Thoracic aorta (tissue), 2 donors: ENCODE data around the gene ZNF784. TPM values are rescaled to one million over a fixed set of nuclear protein-coding genes. Genes with fewer than 3 reads are reported as not detected.

Experiments
- ATAC-seq: fragments of 150-250 bp; one replicate; pipeline ENCODE4 v1.8.0; 2017; ENCODE audit warnings: low read depth; ENCODE audit not compliant: insufficient number of reproducible peaks, low FRiP score
- DNase-seq: peaks from one replicate; pipeline ENCODE4 v3.0.0-alpha.2; 2020; ENCODE audit warnings: low spot score
- H3K27ac ChIP-seq, 2 donors: fragments of 200-600 bp; sonication (generic); 1 replicate in 1 of 2; 2 replicates in 1 of 2; pipeline ENCODE4 v1.5.1; 2016; ENCODE audit warnings: mild to moderate bottlenecking in 2 of 2, moderate library complexity in 2 of 2
- H3K27me3 ChIP-seq: fragments of 200-600 bp; sonication (generic); replicated peaks from 2 replicates; pipeline ENCODE4 v1.6.0; 2016; ENCODE audit warnings: mild to moderate bottlenecking; ENCODE audit not compliant: insufficient read depth
- H3K36me3 ChIP-seq: fragments of 200-600 bp; sonication (generic); one replicate; pipeline ENCODE4 v1.5.1; 2016
- H3K4me1 ChIP-seq, 2 donors: fragments of 200-600 bp; sonication (generic); 1 replicate in 1 of 2; 2 replicates in 1 of 2; pipeline versions ENCODE4 v1.5.1 to v1.6.0; 2016; ENCODE audit warnings: low read depth in 2 of 2, mild to moderate bottlenecking in 1 of 2; ENCODE audit not compliant: control insufficient read depth in 1 of 2
- H3K4me3 ChIP-seq: fragments of 200-600 bp; sonication (generic); 2 replicates; pipeline ENCODE4 v1.5.1; 2016; ENCODE audit warnings: mild to moderate bottlenecking
- H3K9me3 ChIP-seq: fragments of 200-600 bp; sonication (generic); 2 replicates; pipeline ENCODE4 v1.5.1; 2016
- total RNA-seq, 2 donors: library from RNA; depleted of rRNA; stranded (reverse); fragments of >200 nt; gene quantifications; one replicate each; pipeline versions ENCODE4 v1.1.0 to v1.2.3, GENCODE V29; 2016
- TF ChIP-seq, protein P1 (sequence below): fragments of 200-600 bp; sonication (generic); IDR thresholded peaks from one replicate; pipeline ENCODE4 v1.5.1; 2019; ENCODE audit warnings: antibody characterized with exemption

Gene ZNF784
- total RNA-seq, 2 donors from 2014 or later, result 8.5 to 13.0 TPM

DNA sequence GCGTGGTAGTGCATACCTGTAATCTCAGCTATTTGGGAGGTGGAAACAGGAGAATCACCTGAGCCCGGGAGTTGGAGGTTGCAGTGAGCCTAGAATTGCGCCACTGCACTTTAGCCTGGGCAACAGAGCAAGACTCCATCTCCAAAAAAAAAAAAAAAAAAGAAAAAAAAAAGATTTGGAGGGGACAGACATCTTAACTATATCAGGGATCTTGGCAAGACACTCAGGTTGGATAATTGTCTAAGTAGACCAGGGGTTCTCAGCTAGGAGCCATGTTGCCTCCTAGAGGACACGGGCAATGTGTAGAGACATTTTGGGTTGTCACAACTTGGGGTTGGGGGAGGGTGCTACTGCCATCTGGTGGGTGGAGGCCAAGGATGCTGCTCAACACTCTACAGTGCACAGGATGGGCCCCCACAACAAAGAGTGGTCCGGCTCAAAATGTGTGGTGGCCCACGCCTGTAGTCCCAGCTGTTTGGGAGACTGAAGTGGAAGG lies 14.5 kb upstream of the ZNF784 start:
- TF ChIP-seq, protein P1, sequence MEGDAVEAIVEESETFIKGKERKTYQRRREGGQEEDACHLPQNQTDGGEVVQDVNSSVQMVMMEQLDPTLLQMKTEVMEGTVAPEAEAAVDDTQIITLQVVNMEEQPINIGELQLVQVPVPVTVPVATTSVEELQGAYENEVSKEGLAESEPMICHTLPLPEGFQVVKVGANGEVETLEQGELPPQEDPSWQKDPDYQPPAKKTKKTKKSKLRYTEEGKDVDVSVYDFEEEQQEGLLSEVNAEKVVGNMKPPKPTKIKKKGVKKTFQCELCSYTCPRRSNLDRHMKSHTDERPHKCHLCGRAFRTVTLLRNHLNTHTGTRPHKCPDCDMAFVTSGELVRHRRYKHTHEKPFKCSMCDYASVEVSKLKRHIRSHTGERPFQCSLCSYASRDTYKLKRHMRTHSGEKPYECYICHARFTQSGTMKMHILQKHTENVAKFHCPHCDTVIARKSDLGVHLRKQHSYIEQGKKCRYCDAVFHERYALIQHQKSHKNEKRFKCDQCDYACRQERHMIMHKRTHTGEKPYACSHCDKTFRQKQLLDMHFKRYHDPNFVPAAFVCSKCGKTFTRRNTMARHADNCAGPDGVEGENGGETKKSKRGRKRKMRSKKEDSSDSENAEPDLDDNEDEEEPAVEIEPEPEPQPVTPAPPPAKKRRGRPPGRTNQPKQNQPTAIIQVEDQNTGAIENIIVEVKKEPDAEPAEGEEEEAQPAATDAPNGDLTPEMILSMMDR, result peak; percentile 11
- no peak for ATAC-seq
- Histone ChIP-seq H3K27me3 (no peaks in the 10 kb centered on the region), H3K4me3 (no peak overlapping the region), H3K4me1 (peaks cover 60 to 65% of the 10 kb centered on the region in 2 donors), H3K9me3 (no peaks in the 10 kb centered on the region), H3K36me3 (peaks cover 4% of the 10 kb centered on the region), H3K27ac (no peak overlapping the region)
- no peak for DNase-seq

DNA sequence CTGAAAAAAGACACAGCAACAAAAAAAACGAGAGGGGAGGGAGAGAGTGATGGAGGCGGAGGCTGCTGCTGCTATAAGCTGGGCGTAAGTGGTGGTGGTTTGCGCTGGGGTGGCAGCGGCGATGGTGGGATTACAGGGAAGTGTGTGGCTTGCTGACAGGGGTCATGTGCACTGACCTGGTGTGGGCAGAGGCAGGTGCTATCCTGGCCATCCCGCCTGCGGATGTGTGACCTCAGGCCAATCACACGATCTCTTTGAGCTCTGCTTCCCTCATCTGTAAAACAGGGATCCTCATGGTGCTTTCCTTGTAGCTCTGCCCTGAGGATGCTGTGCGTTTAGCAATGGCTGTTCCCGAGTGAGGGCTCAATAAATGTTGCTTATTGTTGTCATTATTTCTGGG lies 13.2 kb upstream of the ZNF784 start:
- no peak overlapping the region for H3K27ac ChIP-seq
- DNase-seq (no peak), ATAC-seq (no peak)
- H3K27me3 ChIP-seq, result no peaks in the 10 kb centered on the region
- H3K36me3 ChIP-seq, result peaks cover 4% of the 10 kb centered on the region
- TF ChIP-seq, protein P1, result no peak
- H3K9me3 ChIP-seq, result no peaks in the 10 kb centered on the region
- no peak overlapping the region for H3K4me3 ChIP-seq
- peaks cover 53 to 60% of the 10 kb centered on the region in 2 donors for H3K4me1 ChIP-seq

DNA sequence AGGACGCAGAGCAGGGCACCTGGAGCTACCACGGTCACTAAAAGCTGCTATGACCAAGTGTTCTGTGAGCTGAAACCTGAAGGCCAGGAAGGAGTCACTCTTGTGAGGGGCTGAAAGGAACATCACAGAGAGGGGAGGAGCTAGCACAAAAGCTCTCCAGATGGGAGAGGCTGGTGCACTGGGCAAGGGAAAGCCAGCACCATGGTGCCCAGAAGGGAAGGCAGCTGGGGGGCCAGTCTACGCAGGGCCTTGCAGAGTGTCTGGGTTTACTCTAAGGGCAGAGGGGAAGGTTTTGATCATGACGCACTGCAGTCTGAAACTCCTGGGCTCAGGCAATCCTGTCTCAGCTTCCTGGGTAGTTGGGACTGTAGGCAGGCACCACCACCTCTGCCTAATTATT lies 12.4 kb upstream of the ZNF784 start:
- peaks cover 4% of the 10 kb centered on the region for H3K36me3 ChIP-seq
- TF ChIP-seq, protein P1, result no peak
- H3K9me3 ChIP-seq, result no peaks in the 10 kb centered on the region
- H3K4me3 ChIP-seq, result peak overlapping the region; percentile 100
- no peak for ATAC-seq
- H3K27me3 ChIP-seq, result no peaks in the 10 kb centered on the region
- peaks cover 48 to 58% of the 10 kb centered on the region in 2 donors for H3K4me1 ChIP-seq
- H3K27ac ChIP-seq, result peak overlapping the region in 1 of 2 donors; percentile 100
- DNase-seq, result no peak

DNA sequence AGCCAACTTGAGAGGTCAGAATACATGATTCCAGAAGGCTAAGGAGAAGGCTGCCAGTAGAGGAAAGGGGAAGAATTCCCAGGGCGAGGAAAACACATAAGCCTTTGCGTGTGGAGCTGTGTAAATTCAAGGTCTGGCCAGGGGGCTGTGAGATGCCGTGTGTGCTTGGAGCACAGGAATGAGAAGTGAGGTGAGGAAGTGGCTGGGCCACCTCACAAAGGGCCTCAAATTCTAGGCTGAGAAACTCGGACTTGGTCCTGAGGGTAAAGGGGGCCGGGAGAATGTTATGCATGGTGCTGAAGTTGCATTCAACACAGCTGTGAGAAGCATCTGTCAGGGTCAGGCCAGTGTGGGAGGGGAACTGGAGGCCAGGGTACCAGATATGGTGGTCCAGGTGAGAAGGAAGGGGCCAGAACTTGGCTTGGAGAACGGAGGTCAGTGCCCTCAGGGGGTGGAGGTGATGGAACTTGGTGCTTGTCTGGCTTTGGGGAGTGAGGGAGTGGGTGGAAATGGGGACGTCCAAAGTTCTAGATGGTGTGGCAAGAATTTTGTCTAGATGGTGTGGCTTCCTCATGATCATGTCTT lies 11.6 kb upstream of the ZNF784 start:
- no peak for ATAC-seq
- TF ChIP-seq, protein P1, result no peak
- DNase-seq, result no peak
- Histone ChIP-seq H3K9me3 (no peaks in the 10 kb centered on the region), H3K27me3 (no peaks in the 10 kb centered on the region), H3K36me3 (peaks cover 4% of the 10 kb centered on the region), H3K4me3 (peak overlapping the region; percentile 100), H3K27ac (peak overlapping the region; percentile 100), H3K4me1 (peaks cover 44 to 58% of the 10 kb centered on the region in 2 donors)

DNA sequence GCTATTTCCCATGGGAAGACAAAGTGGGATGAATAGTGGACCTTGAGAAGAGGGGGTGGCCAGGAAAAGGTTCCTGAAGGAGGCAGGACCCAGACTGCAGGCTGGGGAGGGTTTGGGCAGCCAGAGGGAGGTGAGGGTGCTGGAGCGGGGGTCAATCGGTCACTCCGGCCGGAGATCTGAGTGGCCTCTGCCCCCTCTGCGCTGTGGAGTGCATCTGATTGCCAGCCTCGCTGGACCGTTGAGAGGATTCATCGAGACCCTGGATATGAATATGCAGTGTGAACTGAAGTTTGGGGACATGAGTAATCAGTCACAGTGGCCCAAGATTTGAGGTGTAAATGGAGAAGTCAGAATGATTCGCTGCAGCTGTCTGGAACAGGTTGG lies 11.0 kb upstream of the ZNF784 start:
- Histone ChIP-seq H3K27me3 (no peaks in the 10 kb centered on the region), H3K9me3 (no peaks in the 10 kb centered on the region), H3K4me1 (peaks cover 43 to 54% of the 10 kb centered on the region in 2 donors), H3K36me3 (peaks cover 4% of the 10 kb centered on the region), H3K4me3 (peak overlapping the region; percentile 100), H3K27ac (peak overlapping the region; percentile 100)
- no peak for ATAC-seq
- DNase-seq, result no peak
- TF ChIP-seq, protein P1, result no peak
